Measurements from ENCODE around the gene FOSB. TPM values are rescaled to one million over a fixed set of nuclear protein-coding genes. Genes with fewer than 3 reads are reported as not detected.
A peak's percentile ranks its signal among the peaks of the same experiment; 100 is the strongest.

Gene FOSB
- total and polyA plus RNA-seq, 9 of the 15 experiments (the other 6 are each of a cell fraction or from before 2014, with no cell fraction given) = 0.11 to 2.7 (median 0.73) TPM

GRCh38 chr19:45423589-45424190, 44.1 kb upstream of the FOSB start, which contains the start of gene ERCC1 (continued):
- peak; percentile 91 for TF ChIP-seq ZBTB40 (IDR thresholded peaks at IDR 0.05)
- no peak for TF ChIP-seq ZBTB40 (CRISPR knock-in tag; IDR thresholded peaks at IDR 0.05)
- peak; percentile 66 for TF ChIP-seq GMEB1 (CRISPR knock-in tag; IDR thresholded peaks at IDR 0.05)
- TF ChIP-seq FIP1L1 (IDR thresholded peaks at IDR 0.05; ENCODE audit: low read depth, low read length, poor library complexity, severe bottlenecking) = peak; percentile 76
- no peak; the same call in 1 of the 2 replicates for TF ChIP-seq CHCHD3 (CRISPR knock-in tag; IDR thresholded peaks at IDR 0.05)
- TF ChIP-seq ID3 (CRISPR knock-in tag; IDR thresholded peaks at IDR 0.05) = no peak
- TF ChIP-seq ID3 (tag; IDR thresholded peaks at IDR 0.05) = 0 out of 2 replicates have a peak, but pooled peaks have one; percentile 80
- TF ChIP-seq IRF2 (CRISPR knock-in tag; IDR thresholded peaks at IDR 0.05) = no peak
- TF ChIP-seq ZNF639 (CRISPR knock-in tag; conservative IDR thresholded peaks at IDR 0.05 in 1 of 2, IDR thresholded peaks at IDR 0.05 in 1 of 2) = peak in 1 of 2 experiments; percentile 67; a peak in 1 of 4 replicates
- TF ChIP-seq LEF1 (IDR thresholded peaks at IDR 0.05) = 0 out of 2 replicates have a peak, but pooled peaks have one; percentile 14
- peak; percentile 65 for TF ChIP-seq MXD1 (CRISPR knock-in tag; IDR thresholded peaks at IDR 0.05; ENCODE audit: borderline replicate concordance, poor library complexity, severe bottlenecking)
